Measurements from ENCODE around the gene VMP1. TPM values are rescaled to one million over a fixed set of nuclear protein-coding genes. Genes with fewer than 3 reads are reported as not detected.
"Not testable (repeated sequence)": the region's sequence is repeated elsewhere in the genome, so short reads cannot be mapped to it uniquely, and the experiment has no call there.

The VMP1 gene
- total RNA-seq, 2 experiments from 2014 or later: 228 to 231 TPM

DNA sequence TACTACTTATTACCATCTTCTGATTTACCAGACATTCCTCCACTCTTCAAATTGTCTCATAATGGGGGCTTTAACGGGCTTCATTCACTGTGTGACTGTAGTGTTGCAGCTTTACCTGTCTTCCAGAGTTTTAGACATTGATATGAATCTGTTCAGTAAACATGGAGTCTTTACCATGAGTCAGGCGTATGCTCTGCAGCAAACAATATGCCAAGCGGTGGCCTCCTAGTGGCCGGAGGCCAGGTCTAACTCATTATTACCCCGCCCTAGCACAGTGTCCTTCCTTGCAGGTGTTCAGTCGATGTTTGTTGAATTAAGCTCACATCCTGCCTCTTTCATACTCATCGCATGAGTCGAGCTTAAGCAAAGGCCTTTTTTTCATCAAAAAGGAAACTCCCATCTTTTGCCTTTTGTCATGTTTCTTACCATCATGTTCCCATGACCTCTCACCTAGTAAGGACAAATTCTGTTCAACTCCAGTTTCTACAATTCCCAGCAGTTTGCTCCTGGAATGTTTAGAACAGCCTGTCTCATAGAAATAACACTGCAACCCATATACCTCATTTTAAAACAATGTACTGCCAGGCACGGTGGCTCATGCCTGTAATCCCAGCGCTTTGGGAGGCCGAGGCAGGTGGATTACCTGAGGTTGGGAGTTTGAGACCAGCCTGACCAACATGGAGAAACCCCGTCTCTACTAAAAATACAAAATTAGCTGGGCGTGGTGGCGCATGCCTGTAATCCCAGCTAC, 145.9 kb downstream of the VMP1 start:
- POLR2A ChIA-PET: interaction anchor here (0.6 to 1.0 kb wide), 3 partner anchors 9 to 102 kb away, joined by 3 to 11 read pairs (median 3); no protein-coding TSS in a partner anchor
- CTCF ChIA-PET: interaction anchor here (0.9 to 2.2 kb wide), 5 partner anchors 16 to 104 kb away, joined by 3 to 5 read pairs (median 3); no protein-coding TSS in a partner anchor

DNA sequence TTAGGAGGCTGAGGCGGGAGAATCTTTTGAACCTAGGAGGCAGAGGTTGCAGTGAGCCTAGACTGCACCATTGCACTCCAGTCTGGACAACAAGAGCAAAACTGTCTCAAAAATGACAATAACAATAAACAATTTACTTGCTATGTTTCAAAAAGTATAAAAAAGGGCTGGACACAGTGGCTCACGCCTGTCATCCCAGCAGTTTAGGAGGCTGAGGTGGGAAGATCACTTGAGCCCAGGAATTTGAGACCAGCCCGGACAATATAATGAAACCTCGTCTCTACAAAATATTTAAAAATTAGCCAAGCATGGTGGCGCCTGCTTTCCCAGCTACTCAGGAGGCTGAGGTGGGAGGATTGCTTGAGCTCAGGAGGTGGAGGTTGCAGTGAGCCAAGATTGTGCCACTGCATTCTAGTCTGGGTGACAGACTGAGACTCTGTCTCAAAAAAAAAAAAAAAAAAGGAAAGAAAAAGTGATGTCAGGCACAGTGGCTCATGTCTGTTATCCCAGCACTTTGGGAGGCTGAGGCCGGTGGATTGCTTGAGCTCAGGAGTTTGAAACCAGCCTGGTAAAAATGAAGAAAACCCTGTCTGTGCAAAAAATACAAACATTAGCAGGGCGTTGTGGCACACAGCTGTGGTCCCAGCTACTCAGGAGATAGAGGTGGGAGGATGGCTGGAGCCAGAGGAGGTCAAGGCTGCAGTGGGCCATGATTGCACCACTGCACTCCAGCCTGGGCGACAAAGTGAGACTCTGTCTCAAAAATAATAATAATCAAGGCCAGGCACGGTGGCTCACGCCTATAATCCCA, 146.7 kb downstream of the VMP1 start:
- ChIA-PET POLR2A (interaction anchor here (0.6 to 1.0 kb wide), 3 partner anchors 10 to 126 kb away, joined by 3 to 11 read pairs (median 3); no protein-coding TSS in a partner anchor), CTCF (interaction anchor here (1.2 to 2.2 kb wide), 3 partner anchors 60 to 105 kb away, joined by 3 to 5 read pairs (median 4); no protein-coding TSS in a partner anchor)

DNA sequence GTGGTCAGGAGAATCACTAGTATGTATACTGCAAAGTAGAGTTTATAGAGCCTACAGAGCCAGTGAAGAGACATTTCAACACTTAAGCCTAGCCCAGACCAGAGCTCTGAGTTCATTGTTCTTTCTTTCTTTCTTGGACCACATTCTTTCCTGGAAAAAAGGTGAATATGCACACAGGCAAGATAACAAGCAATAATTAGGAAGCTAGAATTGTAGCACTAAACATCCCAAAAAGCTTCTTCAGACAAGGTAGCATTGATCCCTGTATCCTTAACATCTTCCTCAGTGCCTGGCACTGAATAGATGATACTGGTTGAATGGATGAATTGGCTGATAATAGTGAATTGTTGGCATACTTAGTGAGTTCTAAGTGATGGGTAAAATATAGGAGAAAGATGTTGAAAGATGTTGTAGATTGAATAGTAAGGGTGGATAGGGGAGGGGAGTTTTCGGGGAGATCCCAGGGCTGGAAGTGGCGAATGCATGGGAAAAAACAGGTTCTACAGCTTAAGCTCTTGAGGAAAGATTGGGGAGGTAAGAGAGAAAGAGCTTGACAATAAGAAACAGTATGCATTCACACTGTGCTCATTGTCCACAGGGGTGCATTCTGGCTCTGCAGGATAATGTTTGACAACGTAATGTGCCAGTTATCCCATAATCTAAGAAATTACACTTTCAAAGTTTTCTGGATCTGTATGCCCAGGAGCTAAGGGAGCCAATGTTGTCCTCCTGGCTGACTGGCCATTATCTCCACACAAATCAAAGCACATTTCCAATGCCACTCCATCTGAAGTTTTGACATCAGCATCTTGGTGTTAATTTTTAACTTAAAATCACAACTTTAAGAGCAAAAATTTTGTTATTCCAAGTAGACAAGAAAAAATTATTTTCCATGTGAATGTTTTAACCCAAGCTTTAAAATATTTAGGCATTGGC, 149.7 kb downstream of the VMP1 start:
- CTCF ChIA-PET: interaction anchor here (0.8 to 1.5 kb wide), 4 partner anchors 10 to 111 kb away, joined by 3 to 5 read pairs (median 3); no protein-coding TSS in a partner anchor
- POLR2A ChIA-PET: no interaction called here

DNA sequence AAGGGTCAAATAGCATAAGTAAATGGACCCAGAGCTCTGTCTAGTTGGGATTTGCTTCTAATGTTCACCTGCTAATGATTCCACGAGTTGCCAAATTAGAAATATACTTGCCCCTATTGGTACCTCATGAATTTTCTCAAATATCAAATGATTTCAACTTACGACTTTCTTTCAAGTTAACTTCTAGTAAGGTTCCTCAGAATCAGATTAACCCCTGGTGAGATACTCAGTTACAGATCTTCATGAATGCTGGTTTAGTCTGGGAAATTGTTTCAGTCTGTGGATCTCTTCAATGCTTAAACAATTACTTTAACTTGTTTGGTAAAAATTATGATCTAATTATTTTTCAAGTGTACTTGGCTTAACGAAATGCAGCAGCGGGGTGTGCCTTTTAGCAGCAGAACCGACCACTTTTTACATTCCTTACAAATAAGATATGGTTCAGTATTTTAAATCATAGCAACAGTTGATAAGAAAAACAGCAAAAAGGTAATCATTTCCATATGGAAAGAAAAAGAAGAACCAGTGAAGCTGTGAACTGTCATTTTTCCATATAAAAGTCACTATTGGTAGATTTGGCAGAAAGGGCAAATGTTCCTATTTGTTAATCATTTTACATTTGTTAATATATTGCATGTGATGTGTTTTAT, 150.8 kb downstream of the VMP1 start:
- ChIA-PET CTCF (interaction anchor here (0.8 to 3.2 kb wide), 6 partner anchors 11 to 153 kb away, joined by 3 to 16 read pairs (median 4); no protein-coding TSS in a partner anchor), POLR2A (interaction anchor here (1.3 to 1.5 kb wide), 2 partner anchors 21 to 106 kb away, joined by 3 to 6 read pairs; no protein-coding TSS in a partner anchor)

DNA sequence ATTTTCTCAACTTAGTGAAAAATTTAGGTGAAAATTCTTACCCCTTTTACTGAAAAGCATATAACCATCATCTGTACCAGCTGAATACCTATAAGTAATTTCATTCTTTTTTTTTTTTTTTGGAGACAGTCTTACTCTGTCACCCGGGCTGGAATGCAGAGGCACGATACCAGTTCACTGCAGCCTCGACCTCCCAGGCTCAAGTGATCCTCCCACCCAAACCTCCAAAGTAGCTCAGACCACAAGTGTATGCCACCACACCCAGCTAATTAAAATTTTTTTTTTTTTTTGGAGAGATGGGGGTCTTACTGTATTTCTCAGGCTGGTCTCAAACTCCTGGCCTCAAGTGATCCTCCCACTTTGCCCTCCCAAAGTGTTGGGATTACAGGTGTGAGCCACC, 151.5 kb downstream of the VMP1 start:
- CTCF ChIA-PET: interaction anchor here (0.6 to 3.2 kb wide), 9 partner anchors 12 to 153 kb away, joined by 3 to 16 read pairs (median 4); partner anchors contain the start of gene RNFT1

DNA sequence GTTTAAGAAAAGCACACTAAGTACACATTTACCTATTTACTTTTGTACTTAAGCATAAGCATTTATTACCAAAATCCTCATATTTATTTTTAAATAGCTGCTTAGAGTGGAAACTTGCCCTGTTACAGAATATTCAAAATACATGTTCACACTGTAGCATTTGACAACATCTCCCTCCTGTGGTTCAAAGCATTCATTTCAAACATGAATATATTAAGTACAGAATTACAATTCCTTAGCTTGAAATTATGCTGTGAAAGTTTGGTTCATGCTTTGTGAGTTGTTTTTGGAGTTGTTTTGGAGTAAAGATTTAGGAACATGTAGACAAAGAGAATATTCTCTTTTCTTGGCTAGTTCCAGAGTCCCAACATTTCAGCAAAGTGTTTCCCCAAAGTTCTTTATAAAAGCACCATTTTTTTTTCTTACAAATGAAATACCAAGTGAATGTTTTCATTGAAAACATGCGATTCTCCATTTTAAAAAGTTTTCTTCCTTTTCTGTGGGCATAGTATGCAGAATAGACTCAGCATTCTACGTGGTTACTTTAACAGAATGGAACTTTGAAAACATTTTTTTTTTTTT, 152.1 kb downstream of the VMP1 start:
- POLR2A ChIA-PET: interaction anchor here (0.9 to 1.5 kb wide), 4 partner anchors 16 to 152 kb away, joined by 3 to 9 read pairs (median 6); partner anchors contain the start of genes PTRH2 and VMP1
- CTCF ChIA-PET: interaction anchor here (0.6 to 3.2 kb wide), 10 partner anchors 12 to 154 kb away, joined by 3 to 16 read pairs (median 4); partner anchors contain the start of gene RNFT1

More for the DNA sequence above, 151.5 kb downstream of the VMP1 start:
- POLR2A ChIA-PET: interaction anchor here (0.9 to 1.5 kb wide), 3 partner anchors 15 to 107 kb away, joined by 3 to 6 read pairs (median 6); no protein-coding TSS in a partner anchor

DNA sequence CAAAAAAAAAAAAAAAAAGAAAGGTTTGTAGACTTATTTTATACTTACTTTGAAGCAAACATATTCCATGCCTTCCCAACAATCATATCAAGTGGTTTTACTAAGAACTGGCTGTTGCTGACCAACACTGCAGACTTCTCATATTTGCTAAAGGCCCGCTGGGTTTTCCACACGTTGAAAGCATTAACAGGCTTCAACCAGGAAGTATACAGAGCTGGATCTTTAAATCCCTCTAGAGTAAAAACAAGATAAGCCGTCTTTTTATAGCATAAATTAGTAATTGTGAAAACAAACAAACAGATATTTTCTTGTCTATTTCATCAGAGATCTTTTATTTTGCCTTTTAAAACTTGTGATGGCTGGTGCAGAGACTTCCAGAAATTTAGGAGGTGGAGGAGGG, 156.2 kb downstream of the VMP1 start:
- CTCF ChIA-PET: no interaction called here

DNA sequence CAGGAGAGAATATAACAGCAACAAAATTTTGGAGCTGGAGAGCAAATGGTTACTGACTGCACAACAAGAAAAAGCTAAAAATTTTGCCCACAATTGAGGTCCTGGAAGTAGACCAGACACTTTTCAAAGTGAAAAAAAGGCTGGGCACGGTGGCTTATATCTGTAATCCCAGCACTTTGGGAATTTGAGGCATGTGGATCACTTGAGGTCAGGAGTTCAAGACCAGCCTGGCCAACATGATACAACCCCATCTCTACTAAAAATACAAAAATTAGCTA, 162.4 kb downstream of the VMP1 start:
- POLR2A ChIA-PET: no interaction called here

More for the DNA sequence above, 156.2 kb downstream of the VMP1 start:
- POLR2A ChIA-PET: interaction anchor here (0.6 kb wide), 1 partner anchor 26 kb away, joined by 6 read pairs; no protein-coding TSS in a partner anchor

DNA sequence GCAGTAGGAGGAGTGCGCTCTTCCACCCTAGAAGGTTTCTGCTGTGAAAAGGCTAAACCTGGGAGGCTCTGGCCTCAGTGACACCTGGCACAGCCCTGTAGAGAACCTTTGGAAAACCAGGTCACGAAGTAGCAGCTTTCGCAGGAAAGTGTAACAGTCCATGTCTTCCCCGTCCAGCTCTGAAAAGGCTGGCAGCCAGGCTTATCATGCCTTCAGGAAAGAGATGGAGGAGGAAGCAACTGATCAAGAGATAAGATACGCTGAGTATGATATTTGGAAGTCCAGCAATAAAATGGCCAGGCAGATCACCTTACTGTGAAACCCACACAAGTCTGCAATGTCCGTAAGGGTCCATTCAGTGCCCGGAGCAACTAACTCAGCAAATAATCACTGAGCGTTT, 163.0 kb downstream of the VMP1 start:
- ChIA-PET POLR2A (no interaction called here), CTCF (interaction anchor here (0.6 kb wide), 1 partner anchor 73 kb away, joined by 3 read pairs; no protein-coding TSS in a partner anchor)

More for the DNA sequence above, 162.4 kb downstream of the VMP1 start:
- CTCF ChIA-PET: interaction anchor here (0.5 to 0.6 kb wide), 2 partner anchors 46 to 73 kb away, joined by 3 to 5 read pairs; no protein-coding TSS in a partner anchor

DNA sequence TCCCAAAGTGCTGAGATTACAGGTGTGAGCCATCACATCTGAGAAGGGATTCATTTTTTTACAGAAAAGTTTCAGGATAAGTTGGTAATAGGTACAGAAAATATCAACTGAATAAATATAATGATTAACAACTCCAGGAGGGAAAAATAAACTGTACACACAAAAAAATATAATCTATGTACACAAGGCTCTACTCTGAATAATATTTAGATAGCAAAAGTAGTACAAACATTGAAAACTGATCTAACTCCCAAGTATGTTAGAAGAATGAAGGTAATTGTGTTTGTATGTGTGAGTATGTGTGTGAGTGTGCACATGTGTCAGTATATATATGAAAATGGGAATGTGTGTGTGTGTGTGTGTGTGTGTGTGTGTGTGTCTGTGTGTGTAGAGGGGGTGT, 164.9 kb downstream of the VMP1 start:
- ChIA-PET POLR2A (no interaction called here), CTCF (interaction anchor here (0.9 to 1.4 kb wide), 2 partner anchors 14 to 139 kb away, joined by 3 read pairs; no protein-coding TSS in a partner anchor)

DNA sequence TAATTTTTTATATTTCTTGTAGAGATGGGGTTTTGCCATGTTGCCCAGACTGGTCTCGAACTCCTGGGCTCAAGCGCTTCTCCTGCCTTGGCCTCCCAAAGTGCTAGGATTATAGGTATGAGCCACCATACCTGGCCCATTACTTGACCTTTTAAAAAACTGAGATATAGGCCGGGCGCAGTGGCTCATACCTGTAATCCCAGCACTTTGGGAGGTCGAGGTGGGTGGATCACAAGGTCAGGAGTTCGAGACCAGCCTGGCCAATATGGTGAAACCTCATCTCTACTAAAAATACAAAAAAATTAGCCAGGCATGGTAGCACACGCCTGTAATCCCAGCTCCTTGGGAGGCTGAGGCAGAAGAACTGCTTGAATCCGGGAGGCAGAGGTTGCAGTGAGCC, 166.0 kb downstream of the VMP1 start:
- POLR2A ChIA-PET, CTCF ChIA-PET: not testable (repeated sequence)

DNA sequence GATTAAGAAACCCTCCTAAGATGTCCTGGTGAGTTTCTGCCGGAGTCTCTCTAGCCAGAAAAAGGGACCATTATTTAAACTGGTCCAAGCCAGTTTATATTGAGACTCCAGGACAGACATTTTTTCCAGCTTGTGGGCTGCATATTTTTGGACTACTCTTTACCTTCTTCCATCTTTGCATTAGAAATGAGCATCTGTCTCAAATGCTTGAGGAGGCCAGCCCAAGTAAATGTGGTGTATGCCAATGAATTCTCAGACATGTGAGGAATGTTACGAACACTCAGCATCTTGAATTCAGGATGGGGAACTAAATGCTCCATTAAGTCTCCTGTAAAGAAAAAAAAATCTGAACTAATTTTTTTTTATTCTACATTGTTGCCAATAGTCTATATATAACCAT, 166.9 kb downstream of the VMP1 start:
- ChIA-PET CTCF (interaction anchor here (0.9 kb wide), 1 partner anchor 8 kb away, joined by 3 read pairs; no protein-coding TSS in a partner anchor), POLR2A (no interaction called here)

DNA sequence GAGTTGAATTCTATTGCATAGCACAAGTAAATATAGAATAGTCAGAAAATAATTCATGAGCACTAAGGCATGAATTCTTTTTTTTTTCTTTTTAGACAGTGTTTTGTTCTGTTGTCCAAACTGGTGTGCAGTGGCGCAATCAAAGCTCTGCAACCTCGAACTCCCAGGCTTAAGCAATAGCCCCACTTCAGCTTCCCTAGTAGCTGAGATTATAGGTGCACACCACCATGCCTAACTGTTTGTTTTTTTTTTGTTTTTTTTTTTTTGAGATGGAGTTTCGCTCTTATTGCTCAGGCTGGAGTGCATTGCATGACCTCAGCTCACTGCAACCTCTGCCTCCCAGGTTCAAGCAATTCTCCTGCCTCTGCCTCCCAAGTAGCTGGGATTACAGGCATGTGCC, 168.7 kb downstream of the VMP1 start:
- POLR2A ChIA-PET: interaction anchor here (0.6 kb wide), 1 partner anchor 11 kb away, joined by 4 read pairs; no protein-coding TSS in a partner anchor
- CTCF ChIA-PET: no interaction called here

DNA sequence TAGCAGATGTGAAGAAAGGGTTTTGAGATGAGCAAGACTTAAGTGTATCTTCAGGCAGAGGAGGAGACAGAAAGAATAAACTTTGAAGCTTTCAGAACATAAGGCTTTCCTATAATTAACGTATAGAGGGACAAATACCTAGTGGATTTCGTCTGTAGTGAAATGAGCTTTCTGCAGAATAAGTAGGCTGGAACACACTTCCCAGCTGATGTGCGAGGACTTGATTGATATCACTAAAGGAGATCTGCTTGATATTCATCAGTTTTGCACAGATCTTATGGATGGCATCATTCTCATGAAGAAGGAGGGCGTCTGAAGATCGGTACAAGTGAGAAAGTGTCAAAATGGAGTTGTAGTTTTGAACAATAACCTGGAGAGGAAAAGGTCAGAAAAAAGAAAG, 170.5 kb downstream of the VMP1 start:
- ChIA-PET POLR2A (no interaction called here), CTCF (interaction anchor here (0.7 kb wide), 1 partner anchor 1734 kb away, joined by 3 read pairs; no protein-coding TSS in a partner anchor)

DNA sequence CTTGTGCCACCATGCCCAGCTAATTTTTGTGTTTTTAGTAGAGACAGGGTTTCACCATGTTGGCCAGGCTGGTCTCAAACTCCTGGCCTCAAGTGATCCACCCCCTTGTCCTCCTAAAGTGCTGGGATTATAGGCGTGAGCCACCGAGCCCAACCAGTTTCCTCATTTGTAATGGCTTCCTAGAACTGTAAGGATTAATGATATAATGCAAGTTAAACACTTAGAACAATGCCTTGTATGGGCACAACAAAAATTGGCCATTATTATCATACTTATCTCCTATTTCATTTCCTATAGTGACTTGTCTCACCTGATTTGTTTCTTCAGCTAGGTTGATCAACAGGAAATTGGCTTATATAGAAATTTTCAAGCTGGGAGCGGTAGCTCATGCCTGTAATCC, 171.2 kb downstream of the VMP1 start:
- POLR2A ChIA-PET: no interaction called here
- CTCF ChIA-PET: no interaction called here

DNA sequence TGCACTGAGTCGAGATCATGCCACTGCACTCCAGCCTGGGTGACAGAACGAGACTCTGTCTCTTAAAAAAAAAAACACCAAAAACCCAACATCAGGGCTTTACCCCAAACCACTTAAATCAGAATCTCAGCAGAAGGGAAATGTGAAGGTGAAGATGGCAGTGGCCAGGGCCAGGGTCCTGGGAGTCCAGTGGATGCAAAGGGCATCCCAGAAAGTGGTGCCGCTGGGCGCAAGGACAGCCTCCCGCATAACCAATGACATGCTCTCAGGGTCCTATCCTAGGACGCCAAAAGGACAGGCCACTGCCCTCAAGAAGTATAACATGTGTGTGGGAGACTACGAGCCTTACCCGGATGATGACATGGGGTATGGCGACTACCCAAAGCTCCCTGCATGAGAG, 177.4 kb downstream of the VMP1 start:
- POLR2A ChIA-PET: interaction anchor here (0.6 kb wide), 1 partner anchor 90 kb away, joined by 6 read pairs; no protein-coding TSS in a partner anchor
- CTCF ChIA-PET: no interaction called here

DNA sequence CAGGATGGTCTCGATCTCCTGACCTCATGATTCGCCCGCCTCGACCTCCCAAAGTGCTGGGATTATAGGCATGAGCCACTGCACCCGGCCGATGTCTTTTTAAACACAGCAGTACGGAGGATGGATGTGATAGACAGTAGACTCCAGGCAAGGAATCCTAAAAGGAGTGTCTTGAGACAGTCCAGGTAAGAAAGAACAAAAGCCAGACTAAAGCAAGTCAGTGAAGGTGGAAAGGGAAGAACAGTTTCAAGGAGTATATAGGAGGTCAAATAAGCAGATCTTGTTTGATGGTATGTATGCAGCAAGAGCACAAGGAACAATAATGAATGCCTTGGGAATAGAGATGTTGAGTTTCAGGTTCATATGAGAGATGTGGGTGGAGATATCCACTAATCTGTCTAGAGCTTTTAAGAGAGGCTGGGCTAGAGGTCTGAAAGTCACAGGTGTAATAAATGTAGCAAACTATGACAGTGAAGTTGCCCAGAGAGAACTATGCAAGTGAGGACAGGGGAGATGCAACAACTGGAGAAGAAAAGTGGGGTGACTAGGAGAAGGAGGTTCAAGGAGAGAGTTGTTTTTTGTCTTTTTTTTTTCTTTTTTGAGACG, 180.8 kb downstream of the VMP1 start:
- POLR2A ChIA-PET: no interaction called here
- CTCF ChIA-PET: no interaction called here

Data from activated CD8-positive, alpha-beta memory T cell treated with anti-CD3 and anti-CD28 coated beads for 36 hours (primary cell).